Cortex of kidney (tissue), 1 donor: Measurements from ENCODE around the gene RPS18.

Source experiments
- DNase-seq: peaks from one replicate; lab custom pipeline; 2025; lab: John Stamatoyannopoulos, UW

RPS18 gene

DNA sequence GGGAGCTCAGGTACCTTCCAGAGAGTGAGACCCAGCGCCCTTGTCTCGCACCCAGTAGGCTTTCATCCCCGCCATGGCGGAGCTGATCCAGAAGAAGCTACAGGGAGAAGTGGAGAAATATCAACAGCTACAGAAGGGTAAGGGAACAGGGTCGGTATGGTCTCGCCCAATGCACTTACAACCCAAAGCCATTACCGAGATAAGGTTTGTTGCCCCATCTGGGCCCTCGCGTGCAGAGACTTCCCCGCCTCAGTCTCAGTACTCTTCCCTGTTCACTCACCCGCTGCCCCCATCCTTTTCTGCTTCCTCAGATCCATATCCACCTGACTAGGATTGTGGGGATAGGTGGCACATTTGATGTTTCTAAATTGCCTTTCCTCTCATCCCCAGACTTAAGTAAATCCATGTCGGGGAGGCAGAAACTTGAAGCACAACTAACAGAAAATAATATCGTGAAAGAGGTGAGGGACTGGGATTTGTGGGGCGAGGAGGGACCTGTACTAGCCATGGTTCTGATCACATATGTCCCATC lies 18.0 kb downstream of the RPS18 start:
- no peak for DNase-seq

DNA sequence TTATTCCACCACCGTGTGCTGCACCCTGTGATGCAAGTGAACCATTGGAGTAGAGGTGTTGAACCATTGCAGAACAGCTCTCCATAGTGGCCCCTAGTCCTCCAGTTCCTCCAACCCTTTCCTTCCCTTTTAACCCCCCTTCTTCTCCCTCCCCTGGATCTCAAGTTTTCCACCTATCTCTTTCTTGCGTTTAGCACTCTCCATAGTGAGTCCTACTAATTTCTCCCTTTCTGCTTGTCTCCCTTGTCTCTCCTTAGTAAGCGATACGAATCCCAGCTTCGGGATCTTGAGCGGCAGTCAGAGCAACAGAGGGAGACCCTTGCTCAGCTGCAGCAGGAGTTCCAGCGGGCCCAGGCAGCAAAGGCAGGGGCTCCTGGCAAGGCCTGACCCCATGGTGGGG lies 18.6 kb downstream of the RPS18 start:
- DNase-seq: no peak

DNA sequence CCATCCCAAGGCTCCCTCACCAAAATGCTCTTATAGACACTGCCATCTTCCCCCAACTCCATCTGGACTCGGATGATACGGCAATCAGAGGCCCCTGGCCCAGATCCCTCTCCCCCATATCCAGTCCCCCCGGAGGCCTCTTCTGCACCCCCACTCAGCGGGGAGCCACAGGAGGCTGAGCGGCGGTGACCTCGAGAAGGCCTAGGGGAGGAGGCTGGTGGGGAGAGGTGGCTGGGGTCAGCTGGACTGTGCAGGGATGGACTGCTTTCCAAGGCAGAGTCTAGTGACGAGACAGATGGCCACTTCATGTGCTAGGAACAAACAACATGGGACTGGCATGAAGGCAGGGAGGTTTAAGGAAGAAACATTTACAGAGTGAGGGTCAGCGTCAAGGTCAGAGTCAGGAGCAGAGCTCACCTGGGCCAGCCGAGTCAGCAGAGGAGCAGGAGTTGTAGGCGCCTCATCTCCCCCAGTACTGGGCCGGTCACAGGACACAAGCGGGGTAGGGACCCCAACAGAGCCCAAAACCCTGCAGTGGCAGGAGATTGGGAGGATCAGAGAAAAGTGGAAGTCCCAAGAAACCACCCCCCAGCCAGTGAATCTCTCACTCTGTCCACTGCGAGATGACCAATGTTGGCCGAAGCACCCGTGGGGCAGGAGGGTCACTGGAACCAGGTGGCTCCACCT lies 21.3 kb downstream of the RPS18 start:
- no peak for DNase-seq

DNA sequence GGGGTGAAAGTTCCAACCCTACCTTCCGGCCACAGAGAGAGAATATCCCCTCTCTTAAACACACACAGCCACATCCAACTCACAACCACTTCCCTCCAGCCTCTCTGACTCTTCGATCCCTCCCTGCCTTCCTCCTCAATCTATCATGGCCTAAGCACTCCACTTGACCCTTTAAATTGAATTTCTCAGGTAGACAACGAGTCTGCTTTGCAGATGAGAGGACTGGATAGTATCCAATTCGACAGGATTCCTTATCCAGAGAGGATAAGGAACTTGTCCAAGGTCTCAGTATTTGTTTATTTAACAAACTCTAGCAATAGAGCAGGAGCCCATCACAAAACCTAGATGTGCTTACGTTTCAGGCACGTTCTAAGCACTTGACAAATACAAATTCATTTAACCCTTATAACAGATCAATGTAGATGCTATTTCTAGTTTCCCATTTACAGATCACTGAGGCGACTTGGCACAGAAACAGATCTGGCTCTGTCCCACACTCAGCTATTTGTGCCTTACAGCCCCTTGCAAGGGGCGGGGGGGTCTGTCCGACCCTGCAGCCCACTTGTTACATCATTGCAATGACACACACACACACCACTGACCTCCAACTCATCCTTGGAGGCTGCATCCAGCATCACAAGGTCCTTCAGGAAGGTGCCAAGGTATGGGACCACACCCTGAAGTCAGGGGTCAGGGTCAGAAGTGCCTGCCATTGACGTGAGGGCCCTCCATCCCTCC lies 22.4 kb downstream of the RPS18 start:
- no peak for DNase-seq

DNA sequence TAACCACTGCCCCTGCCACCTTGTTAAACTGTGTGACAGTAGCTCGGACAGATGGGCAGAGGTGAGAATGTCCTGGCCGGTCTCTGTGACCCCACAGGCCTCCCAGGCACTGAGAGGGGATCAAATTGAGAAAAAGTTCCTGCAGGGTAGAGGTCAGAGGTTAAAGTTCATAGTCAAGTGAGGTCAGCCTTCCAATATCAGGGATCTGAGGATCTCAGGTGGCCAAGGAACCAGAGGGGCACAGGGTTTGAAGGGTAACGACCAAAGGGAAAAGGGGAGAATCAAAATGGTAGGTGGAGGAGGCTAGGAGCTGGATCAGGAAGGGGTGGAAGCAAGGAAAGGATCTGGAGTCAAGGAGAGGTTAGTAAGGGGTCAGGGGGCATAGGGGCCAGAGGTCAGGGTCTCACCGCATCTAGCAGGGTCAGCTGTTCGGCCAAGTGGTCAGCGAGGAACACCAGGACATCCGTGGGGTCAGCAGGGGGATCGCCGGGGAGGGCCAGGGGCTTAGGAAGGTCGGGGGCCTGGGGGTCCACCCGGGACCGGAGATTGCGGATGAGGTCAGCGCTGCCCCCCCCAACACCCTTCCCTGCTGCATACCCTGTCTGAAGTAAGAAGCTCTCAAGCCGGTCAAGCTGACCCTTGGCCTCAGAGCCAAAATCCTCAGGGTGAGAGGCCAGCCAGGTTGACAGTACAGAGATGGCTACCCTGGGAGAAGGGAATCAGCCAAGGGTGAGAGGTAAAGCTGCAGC lies 23.9 kb downstream of the RPS18 start:
- no peak for DNase-seq

DNA sequence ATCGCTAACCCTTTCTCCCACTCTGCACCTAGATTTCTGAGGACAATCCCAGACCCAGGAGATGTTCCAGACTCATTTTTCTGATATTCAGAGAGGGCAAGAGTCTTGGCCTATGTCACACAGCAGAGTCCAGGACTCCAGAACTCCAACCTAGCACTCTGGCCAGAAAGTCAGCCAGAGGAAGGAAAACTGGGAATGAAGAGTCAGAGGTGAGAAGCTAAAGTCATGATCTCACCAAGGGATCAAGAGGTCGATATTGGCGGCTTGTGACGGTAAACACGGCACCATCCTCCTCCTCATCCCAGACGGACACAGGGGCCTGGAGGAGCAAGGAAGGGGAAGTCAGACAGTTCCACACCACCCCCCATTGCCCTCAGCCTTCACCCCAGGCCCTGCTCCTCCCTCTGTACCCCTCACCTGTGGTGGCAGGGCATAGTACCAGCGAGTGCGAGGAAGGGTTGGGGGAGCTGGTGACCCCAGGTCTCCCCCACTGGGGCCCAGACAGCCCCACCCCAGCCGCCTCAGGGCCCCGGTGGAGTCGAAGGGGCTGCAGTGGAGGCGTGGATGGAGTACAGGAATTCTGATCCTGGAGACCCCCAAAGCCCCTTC lies 25.0 kb downstream of the RPS18 start:
- DNase-seq: no peak

DNA sequence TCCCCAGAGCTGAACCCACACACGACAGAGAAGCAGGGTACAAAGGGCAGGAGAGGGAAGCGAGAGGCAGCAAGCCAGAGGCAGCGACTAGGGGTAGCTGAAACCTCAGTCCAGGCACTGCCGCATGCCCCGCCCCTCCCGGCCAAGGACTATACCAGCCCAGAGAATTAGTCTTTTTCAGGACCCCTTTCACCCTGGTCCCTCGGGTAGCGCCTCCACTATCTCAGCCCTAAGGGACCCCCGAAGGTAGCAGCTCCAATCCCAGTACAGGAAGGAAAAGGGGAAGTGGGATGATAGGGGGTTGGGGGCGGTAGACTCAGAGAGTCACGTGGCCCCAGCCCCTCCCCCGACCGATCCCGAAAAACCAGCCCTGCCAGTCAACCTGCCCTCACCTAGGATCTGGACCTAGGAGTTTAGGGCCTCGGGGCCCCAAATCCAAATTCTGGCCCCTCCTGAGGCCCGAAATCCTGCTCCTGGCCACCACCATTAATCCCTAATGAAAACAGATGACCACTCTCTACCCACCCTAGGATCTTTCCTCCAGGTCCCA lies 25.6 kb downstream of the RPS18 start:
- DNase-seq: no peak

DNA sequence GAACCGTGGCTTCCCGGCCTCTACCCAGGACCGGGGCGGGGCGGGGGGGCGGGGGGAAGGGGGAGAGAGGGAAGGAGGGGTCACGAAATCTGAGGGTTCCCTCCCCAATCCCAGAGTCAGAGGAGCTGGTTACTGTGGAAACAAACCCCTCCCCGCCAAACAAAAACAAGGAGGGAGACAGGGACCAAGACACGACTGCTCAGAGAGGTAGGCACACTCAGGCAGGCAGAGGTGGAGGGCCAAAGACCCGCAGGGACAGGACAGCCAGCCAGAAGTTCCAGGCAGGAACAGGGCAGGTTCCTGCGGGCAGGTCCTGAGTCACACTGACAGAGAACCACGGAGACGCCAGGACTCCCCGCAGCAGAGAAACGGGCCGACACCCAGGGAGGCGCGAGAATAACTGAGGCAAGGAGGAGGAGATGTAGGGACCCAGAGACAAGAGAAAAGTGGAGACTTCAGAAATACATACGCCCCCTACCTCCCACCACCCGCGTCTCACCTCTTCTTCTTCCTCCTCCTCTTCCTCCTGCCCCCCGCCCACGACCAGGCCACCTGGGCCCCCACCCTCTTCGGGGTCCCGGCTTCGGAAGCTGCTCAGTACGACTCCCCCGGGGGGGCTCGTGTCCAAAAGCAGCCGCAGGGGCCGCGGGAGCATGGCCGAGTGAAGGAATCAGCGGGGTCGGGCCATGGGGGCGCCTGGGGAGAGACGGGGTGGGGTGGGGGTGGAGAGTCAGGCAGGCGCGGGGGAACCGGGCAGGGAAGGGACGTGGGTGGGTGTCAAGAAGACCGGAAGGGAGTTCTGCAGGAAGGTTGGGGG lies 26.3 kb downstream of the RPS18 start:
- DNase-seq: no peak

DNA sequence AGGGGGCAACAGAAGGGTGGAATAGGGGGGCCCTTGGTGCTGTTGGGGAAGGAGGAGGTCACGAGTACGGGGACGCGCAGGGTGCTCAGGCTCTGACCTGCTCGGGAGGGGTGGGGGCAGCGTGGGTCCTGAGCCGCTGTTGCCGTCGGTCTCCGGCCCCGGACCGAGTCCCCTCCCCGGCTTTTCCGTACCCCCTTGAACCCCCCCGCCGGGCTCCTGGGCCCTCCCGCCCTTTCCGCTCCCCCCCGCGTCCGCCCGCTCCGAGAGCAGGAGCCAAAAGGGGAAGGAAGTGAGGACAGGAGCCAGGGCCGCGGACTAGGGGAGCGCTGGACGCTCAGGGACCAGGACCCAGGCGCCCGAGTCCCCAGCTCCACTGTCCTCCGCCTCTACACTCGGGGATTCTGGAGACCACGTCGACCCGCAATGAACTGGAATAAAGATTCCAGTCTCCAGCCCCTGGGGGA lies 26.9 kb downstream of the RPS18 start, which contains the start of gene RGL2:
Gene RGL2, minus strand, starts transcription at position 170 of the 464 bp plus-strand sequence. CDS start 332 bp downstream, outside the sequence.
- DNase-seq: no peak

DNA sequence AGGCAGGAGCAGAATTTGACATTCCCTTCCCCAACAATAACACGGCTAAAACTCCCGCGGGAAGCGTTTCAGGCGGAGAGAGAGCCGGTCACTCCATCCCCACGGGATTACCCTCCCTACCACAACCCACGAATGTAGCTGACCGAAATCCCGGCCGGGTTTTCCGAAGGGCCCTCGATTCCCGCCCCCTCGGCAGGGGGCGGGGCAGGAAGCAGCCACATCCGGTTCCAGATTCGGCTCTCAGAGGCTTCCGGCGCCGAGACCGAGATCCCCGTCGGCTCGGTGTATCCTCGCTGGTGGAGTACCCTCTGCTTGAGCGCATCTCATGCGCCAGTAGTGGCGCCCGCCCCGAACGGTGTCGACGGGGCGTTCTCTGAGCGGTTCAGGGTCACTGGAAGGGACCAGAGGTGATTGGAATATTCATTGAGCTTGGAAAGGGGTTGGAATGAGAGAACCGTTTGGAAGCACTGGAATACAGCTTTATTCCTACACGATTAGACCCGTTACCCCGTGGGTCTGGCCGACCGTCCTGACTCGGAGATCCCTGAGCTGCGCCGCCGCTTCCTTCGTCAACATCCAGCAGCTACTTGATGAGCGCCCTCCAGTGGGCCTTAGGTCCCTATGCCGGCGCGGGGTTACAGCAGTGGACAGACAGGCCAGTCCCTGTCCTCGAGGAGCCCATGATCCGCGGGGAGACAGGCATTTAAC lies 27.5 kb downstream of the RPS18 start:
- DNase-seq: no peak

DNA sequence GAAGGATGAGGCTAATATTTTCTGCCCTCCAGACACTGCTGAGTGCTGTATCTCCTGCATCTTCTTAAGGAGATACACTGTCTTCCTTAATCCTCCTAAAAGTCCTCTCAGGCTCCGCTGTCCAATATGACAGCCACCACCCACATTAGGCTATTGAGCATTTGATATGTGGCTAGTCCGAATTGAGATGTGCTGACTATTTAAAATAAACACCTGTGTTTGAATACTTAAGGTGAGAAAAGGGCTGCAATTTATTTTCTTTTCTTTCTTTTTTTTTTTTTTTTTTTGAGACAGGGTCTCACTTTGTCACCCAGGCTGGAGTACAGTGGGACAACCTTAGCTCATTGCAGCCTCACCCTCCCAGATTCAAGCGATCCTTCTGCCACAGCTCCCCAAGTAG lies 30.0 kb downstream of the RPS18 start:
- no peak for DNase-seq

DNA sequence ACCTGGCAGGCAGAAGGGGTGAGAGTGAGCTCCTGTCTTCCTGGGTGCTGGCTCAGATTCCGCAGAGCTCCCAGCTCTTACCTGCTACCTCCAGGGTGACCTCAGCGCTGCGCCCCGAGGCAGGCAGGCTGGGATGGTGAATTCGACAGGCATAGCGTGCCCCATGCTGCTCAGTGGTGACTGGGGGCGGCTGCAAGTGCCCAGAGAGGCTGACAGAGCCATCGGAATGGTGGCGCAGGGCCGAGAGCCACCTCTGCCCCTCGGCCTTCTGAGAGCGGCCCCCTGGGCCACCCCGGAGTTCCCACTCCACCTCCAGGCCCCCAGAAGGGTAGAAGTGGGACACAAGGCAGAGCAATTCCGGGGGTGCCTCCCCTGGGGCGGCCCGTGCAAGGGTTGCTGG lies 32.3 kb downstream of the RPS18 start:
- no peak for DNase-seq

DNA sequence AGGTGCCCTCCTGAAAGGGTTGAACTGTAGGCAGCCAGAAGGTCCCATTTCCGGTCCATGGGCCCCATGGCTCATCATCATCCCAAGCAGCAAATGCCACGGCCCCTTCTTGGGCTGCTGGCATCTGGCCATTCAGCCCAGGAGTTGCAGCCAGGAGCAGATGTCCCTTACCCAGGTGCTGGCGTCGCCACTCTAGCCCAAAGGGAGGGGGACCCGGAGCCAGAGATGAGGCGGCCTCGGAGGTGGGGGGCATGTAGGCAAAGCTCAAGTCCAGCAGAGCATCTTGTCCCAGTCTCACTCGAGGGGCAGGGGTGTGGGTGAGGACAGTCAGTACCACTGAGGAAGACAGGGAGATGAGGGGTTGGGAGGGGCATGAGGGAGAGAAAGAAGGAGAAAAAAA lies 33.2 kb downstream of the RPS18 start:
- DNase-seq: no peak

DNA sequence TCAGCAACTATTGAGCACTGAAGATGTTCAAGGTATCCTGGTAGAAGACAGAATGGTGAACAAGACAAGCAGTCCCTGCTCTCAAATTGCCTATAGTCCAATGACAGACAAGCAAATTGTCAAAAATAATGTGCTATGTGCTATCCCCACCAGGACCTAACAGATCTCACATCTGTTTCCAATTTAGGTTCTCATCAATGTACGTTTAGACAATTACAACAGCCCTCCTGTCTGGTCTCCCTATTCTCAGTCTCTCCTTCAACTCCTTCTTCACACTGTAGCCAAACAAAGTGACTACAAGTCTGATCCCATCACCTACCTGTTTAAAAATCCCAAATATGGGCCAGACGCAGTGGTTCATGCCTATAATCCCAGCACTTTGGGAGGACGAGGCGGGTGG lies 34.5 kb downstream of the RPS18 start:
- DNase-seq: no peak

DNA sequence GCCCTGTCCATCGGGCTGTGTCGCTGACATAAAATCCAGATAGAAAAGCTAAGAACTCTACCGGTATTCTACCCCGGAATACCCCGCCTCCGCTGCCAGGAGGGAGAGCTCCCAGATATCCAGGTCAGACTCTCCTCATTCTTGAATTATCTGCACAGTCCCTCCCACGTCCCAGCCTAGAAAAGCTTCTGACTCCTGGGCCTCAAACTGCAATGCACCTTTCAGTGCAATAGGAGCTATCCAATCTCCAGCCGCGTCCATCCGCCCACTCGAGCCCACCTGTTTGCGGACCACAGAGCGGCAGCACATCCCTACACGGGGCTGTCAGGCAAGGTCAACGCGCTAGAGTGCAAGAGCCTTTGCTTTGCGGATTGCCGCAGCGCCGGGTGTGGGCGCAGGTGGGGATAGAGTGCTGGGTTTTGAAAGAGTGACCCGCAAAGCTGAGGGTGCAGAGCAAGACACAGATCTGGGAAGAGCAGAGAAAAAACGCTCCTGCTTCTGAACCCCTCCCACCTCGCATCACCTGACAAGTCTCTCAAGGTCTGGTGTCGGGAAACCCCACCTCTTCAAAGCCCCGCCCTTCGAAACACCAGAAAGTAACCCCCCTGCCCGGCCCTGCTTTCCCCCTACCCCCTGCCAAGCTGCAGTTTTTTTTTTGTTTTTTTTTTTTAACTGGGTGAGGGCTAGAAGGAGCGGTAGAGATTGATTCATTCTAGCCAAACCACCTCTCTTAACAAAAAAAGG lies 40.7 kb downstream of the RPS18 start:
- DNase-seq: no peak

DNA sequence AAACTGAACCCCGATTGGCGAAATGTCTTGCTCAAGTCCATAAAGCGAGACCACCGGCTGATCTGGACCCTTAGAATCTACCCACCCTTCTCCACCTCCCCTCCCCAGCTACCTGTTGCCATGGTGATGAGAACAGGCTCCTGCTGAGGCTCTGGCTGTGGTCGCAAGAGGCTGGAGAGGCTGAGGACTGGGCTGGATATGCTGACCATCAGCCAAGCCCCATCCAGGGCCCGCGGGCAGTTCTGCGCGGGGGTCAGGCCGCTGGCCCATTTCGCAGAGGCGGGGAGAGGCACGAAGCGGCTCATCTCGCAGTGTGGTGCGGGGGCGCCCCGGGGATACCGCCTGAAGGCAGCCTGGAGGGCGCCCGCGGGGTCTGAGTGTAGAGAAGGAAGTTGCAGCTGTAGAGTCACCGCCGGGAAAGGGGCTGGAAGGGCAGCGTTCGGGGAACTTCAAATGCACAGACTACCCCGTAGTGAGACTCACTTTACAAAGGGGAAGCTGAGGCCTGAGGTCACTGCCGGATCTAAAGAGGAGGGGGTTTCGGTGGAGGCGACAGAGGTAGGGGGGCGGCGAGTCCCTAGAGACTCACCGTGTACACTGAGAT lies 41.3 kb downstream of the RPS18 start:
- no peak for DNase-seq

DNA sequence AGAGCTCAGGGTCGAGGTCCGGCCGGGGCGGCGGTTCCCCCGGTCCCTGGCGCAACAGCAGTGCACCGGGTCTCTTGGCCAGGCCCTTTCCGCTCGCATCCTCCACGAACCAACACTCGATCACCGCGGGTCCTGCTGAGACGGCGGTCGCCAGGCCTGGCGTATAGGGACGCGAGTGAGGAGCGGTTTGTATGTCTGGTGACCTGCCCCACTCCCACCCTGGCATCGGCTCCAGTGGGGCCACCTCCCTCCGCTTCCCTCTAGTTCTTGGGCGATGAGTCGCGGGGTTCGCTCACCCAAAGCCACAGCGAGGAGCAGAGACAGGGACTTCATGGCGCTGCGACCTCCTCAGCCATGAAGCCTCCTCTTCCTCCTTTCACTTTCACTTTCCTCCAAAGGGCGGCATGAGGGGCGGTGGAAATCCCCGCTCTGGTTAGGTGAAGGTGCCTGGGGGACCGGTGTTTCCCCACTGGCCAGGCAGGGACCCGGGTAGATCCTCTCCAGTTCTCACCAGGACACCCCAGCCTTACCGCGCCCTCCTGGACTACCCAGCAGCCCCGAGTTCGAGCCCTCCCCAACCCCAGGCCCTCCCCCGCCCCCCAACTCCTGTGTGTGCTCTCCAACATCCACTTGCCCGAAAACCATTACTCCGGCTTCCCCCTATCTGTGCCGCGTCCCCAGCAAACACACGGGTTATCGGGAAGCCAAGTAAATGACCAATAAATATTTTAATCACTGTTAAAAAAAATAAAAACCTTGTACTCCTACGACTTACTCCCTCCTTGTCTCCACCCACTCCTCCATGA lies 42.0 kb downstream of the RPS18 start, which contains the start of gene TAPBP:
Gene TAPBP, minus strand, starts transcription at position 370 of the 806 bp plus-strand sequence. Its CDS starts 37 bp downstream, at position 333.
- no peak for DNase-seq

DNA sequence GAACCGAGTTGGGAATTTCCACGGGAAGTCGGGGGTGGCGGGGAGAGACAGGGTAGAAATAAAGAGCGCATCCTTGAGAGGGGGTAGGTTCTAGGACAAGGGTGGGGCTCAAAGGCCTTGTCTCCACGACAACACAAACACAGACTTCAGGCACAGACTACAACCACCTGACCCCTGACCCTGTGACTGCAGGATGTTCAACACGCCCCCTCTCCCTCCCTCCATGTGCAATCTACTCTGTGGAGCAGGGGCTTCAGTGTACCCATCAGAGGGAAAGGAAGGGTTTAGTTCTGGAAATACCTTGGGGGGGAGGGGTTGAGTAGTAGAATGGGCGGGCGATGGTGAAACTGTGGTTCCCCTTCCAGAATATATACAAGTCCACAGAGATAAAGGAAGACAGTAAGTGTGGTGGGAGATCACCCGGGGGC lies 42.7 kb downstream of the RPS18 start:
- DNase-seq: no peak
